ENCODE measurements around the gene KCTD1.

KCTD1 gene

DNA sequence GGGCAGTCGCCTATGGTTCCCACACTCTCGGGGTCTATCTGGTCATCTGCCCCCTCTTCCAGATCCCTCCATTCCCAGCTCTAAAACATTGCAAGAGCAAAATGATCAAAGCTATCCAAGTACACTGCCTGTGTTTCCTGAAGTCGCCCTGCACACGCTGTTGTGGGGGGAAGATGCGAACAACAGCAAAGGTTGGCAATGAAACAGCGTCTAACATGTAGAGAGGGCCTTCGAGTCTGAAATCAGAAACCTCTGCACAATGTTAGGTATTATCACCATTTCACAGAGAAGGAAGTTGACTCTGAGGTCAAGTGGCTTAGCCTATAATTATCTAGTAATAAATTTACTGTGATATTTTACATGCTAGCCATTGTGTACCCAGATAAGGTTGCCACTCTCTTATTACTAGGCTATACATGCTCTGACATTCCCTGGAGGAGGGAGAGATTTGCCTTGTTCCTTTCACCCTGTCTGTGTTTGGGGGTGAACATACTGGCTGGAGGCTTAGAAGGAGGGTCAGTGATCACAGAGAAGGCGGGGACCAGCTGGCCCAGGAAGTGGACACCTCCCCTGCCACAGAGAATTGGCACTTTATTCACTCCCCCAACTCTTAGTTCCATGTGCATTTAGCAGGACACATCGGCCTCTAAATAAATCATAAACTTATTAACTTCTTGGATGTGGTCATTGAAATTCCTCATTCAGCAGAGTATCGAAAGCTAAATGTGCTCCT lies 36.8 kb downstream of the KCTD1 start:
- no peak overlapping the region for H3K4me3 ChIP-seq (replicated peaks; ENCODE audit: low read depth, low read length)
- H3K36me3 ChIP-seq (ENCODE audit: control insufficient read depth, insufficient read depth, low read length), result no peaks in the 10 kb centered on the region
- TF ChIP-seq, protein P1, sequence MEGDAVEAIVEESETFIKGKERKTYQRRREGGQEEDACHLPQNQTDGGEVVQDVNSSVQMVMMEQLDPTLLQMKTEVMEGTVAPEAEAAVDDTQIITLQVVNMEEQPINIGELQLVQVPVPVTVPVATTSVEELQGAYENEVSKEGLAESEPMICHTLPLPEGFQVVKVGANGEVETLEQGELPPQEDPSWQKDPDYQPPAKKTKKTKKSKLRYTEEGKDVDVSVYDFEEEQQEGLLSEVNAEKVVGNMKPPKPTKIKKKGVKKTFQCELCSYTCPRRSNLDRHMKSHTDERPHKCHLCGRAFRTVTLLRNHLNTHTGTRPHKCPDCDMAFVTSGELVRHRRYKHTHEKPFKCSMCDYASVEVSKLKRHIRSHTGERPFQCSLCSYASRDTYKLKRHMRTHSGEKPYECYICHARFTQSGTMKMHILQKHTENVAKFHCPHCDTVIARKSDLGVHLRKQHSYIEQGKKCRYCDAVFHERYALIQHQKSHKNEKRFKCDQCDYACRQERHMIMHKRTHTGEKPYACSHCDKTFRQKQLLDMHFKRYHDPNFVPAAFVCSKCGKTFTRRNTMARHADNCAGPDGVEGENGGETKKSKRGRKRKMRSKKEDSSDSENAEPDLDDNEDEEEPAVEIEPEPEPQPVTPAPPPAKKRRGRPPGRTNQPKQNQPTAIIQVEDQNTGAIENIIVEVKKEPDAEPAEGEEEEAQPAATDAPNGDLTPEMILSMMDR (IDR thresholded peaks at IDR 0.05; ENCODE audit: insufficient read depth, low read length, poor library complexity, severe bottlenecking), result no peak
- no peak for DNase-seq (ENCODE audit: extremely low read depth, insufficient read length)
- H3K27me3 ChIP-seq (replicated peaks; ENCODE audit: control insufficient read depth, insufficient read depth, low read length), result no peaks in the 10 kb centered on the region

DNA sequence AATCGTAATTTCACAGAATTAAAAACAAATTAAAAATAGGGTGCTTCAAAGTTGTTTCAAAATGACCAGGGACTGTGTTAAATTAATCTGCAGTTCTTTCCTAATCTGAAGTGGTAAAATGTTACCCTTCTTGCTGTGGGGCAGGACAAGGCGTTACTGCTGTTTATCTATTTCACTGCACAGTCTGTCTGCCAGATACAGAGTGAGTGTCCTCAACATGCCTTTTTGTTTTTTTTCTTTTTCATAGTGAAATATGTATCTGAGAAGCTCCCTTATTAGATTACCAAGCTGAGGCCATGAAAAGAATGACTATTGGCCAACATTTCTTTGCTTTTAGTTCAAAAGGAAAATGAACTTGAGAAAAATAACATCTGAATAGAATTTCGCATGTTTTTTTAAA lies 38.0 kb downstream of the KCTD1 start:
- H3K36me3 ChIP-seq (ENCODE audit: control insufficient read depth, insufficient read depth, low read length), result no peaks in the 10 kb centered on the region
- no peak for DNase-seq (ENCODE audit: extremely low read depth, insufficient read length)
- TF ChIP-seq, protein P1 (IDR thresholded peaks at IDR 0.05; ENCODE audit: insufficient read depth, low read length, poor library complexity, severe bottlenecking), result no peak
- no peak overlapping the region for H3K4me3 ChIP-seq (replicated peaks; ENCODE audit: low read depth, low read length)
- no peaks in the 10 kb centered on the region for H3K27me3 ChIP-seq (replicated peaks; ENCODE audit: control insufficient read depth, insufficient read depth, low read length)

DNA sequence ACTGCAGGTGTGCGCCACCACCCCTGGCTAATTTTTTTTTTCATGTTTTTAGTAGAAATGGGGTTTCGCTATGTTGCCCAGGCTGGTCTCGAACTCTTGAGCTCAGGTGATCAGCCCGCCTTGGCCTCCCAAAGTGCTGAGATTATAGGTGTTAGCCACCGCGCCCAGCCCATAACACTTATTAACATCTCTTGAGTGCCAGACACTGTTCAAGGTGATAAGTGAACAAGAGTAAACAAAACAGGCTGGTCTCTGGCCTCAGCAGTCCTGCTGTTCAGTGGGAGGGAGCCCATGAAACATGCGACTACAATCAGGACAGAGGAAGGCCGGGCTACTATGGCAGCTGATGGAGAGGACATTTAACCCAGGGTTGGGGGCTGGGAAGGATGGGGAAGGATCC lies 42.3 kb downstream of the KCTD1 start:
- TF ChIP-seq, protein P1 (IDR thresholded peaks at IDR 0.05; ENCODE audit: insufficient read depth, low read length, poor library complexity, severe bottlenecking), result no peak
- no peaks in the 10 kb centered on the region for H3K27me3 ChIP-seq (replicated peaks; ENCODE audit: control insufficient read depth, insufficient read depth, low read length)
- H3K36me3 ChIP-seq (ENCODE audit: control insufficient read depth, insufficient read depth, low read length), result no peaks in the 10 kb centered on the region
- no peak overlapping the region for H3K4me3 ChIP-seq (replicated peaks; ENCODE audit: low read depth, low read length)
- no peak for DNase-seq (ENCODE audit: extremely low read depth, insufficient read length)

DNA sequence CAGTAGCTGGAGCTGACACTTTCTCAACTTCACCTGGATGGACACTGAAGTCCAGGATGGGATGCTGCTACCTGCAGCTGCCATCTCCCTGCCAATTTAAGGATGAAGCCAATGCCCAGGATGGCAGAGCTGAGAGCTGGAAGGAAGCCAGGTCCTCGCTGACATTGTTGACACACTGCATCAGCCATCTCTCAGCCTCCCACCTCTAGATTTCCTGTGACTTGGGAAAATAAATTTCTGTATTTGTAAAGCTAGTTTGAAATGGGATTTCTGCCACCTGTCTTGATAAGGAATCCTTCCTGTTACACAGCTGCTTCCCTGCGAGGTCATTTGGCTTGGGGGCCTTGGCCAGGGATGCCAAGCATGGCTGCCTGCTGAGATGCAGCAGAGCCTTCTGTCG lies 43.5 kb downstream of the KCTD1 start:
- no peak for DNase-seq (ENCODE audit: extremely low read depth, insufficient read length)
- Histone ChIP-seq H3K36me3 (ENCODE audit: control insufficient read depth, insufficient read depth, low read length) (no peaks in the 10 kb centered on the region), H3K27me3 (replicated peaks; ENCODE audit: control insufficient read depth, insufficient read depth, low read length) (no peaks in the 10 kb centered on the region), H3K4me3 (replicated peaks; ENCODE audit: low read depth, low read length) (no peak overlapping the region)
- TF ChIP-seq, protein P1 (IDR thresholded peaks at IDR 0.05; ENCODE audit: insufficient read depth, low read length, poor library complexity, severe bottlenecking), result no peak

GRCh38 chr18:26503382-26503781 lies 45.0 kb downstream of the KCTD1 start:
- DNase-seq (ENCODE audit: extremely low read depth, insufficient read length), result no peak
- Histone ChIP-seq H3K27me3 (replicated peaks; ENCODE audit: control insufficient read depth, insufficient read depth, low read length) (no peaks in the 10 kb centered on the region), H3K4me3 (replicated peaks; ENCODE audit: low read depth, low read length) (no peak overlapping the region), H3K36me3 (ENCODE audit: control insufficient read depth, insufficient read depth, low read length) (no peaks in the 10 kb centered on the region)
- TF ChIP-seq, protein P1 (IDR thresholded peaks at IDR 0.05; ENCODE audit: insufficient read depth, low read length, poor library complexity, severe bottlenecking), result no peak

DNA sequence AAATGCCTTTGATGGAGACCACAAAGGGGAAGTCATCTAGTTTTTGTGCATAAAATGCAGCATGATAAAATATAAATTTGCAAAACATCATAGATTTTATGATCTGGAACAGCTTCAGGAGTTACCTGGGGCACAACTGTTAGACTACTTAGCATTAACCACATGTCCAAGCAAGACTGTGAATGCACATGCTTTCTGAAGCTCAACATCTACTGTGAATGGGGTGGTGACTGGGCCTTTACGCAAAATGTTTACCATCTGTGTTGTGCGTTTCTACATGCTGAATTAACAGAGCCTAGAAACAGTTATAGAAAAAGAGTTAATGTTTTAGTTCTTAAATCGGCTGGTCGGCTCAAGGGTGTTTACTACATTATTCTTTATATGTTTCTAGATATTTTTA lies 45.5 kb downstream of the KCTD1 start:
- TF ChIP-seq, protein P1 (IDR thresholded peaks at IDR 0.05; ENCODE audit: insufficient read depth, low read length, poor library complexity, severe bottlenecking), result no peak
- no peak overlapping the region for H3K4me3 ChIP-seq (replicated peaks; ENCODE audit: low read depth, low read length)
- no peaks in the 10 kb centered on the region for H3K36me3 ChIP-seq (ENCODE audit: control insufficient read depth, insufficient read depth, low read length)
- no peak for DNase-seq (ENCODE audit: extremely low read depth, insufficient read length)
- no peaks in the 10 kb centered on the region for H3K27me3 ChIP-seq (replicated peaks; ENCODE audit: control insufficient read depth, insufficient read depth, low read length)
